Colonic mucosa (tissue), 4 donors: ENCODE measurements around the gene DGKD. TPM values are rescaled to one million over a fixed set of nuclear protein-coding genes. Genes with fewer than 3 reads are reported as not detected.

Experiments
- DNase-seq: peaks from one replicate; pipeline ENCODE4 v3.0.0-alpha.2; 2020
- H3K27ac ChIP-seq: fragments of 200-600 bp; one replicate; pipeline ENCODE4 v1.8.0; 2021
- H3K27me3 ChIP-seq: fragments of 200-600 bp; one replicate; pipeline ENCODE4 v1.8.0; 2021
- H3K36me3 ChIP-seq: fragments of 200-600 bp; one replicate; pipeline ENCODE4 v1.8.0; 2021
- H3K4me1 ChIP-seq: fragments of 200-600 bp; one replicate; pipeline ENCODE4 v1.8.0; 2021; ENCODE audit warnings: mild to moderate bottlenecking
- H3K4me3 ChIP-seq: fragments of 200-600 bp; one replicate; pipeline ENCODE4 v1.8.0; 2021
- H3K9ac ChIP-seq, 2 donors: one replicate each; pipeline ENCODE4 v1.7.0; 2013; ENCODE audit warnings: control low read depth in 2 of 2, low read depth in 2 of 2, low read length in 2 of 2
- H3K9me3 ChIP-seq: fragments of 200-600 bp; one replicate; pipeline ENCODE4 v1.8.0; 2021
- CTCF ChIP-seq: fragments of 200-600 bp; IDR thresholded peaks from one replicate; pipeline ENCODE4 v1.8.0; 2022; ENCODE audit warnings: antibody characterized with exemption, mild to moderate bottlenecking
- intact Hi-C: fragments of 100-400 bp; cut with DNase I; formaldehyde crosslinking; loops from one replicate; pipeline ENCODE4 v1.14.1; 2022
- total RNA-seq, 2 donors: library from RNA; stranded (reverse); fragmentation: NEBNext Ultra II Directional in 1 of 2; extraction: Animal tissue kit (Norgen Biotek cat#: 25700) in 1 of 2; gene quantifications; one replicate each; pipeline ENCODE4 v1.2.1, GENCODE V29; 2021
- donor health status: healthy.
- donor health status: DM: no; HTN: no; CAD: no.
- donor health status: DM: no; HTN: no; CAD: no.

The DGKD gene
- total RNA-seq, 2 donors from 2014 or later = 64.4 to 94.6 TPM

DNA sequence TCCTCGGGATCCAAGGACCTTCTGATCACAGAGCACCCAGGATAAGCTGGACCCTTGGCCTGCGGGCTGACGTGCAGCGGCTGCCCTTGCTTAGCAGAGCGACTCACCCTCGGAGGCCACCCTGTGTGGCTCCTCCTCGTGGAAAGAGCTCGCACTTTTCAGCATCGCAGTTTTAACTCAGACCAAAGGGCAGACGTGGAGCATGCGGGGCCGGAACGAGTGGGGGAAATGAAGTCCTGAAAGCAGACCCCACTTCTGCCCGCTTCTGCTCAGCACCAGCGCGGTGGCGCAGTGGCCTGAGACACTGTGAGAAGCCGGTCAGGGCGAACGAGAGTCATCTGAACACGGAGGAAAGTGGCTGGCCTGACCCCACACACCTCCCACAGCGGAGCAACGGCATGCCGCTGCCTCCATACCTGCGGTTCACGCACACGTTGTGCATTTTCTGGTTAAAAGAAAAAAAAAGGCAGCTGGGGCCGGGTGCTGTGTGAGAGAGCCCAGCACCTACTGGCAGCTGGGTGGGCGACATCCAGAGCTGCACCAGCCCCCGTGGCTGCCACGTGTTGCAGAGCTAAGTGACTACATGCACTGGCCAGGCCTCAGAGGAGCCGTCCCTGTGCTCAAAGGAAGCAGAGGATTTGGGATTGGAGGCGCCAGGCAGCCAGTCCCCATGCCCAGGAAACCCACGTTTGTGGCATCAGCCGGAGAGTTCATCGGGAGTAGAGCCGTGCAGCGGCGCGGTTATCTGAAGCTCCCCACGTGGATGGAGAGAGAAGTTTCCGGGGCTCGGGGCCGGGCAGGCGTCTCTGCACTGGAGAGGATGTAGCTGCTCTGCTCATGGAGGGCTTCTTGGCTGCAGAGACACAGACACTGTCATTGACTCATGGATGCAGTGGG lies 122.6 kb downstream of the DGKD start:
- Histone ChIP-seq H3K4me1 (no peaks in the 10 kb centered on the region), H3K4me3 (no peak overlapping the region), H3K9me3 (no peaks in the 10 kb centered on the region), H3K9ac (no peak overlapping the region), H3K27ac (no peak overlapping the region), H3K27me3 (no peaks in the 10 kb centered on the region), H3K36me3 (no peaks in the 10 kb centered on the region)
- intact Hi-C loops = no loop called here
- no peak for TF ChIP-seq CTCF
- no peak for DNase-seq

DNA sequence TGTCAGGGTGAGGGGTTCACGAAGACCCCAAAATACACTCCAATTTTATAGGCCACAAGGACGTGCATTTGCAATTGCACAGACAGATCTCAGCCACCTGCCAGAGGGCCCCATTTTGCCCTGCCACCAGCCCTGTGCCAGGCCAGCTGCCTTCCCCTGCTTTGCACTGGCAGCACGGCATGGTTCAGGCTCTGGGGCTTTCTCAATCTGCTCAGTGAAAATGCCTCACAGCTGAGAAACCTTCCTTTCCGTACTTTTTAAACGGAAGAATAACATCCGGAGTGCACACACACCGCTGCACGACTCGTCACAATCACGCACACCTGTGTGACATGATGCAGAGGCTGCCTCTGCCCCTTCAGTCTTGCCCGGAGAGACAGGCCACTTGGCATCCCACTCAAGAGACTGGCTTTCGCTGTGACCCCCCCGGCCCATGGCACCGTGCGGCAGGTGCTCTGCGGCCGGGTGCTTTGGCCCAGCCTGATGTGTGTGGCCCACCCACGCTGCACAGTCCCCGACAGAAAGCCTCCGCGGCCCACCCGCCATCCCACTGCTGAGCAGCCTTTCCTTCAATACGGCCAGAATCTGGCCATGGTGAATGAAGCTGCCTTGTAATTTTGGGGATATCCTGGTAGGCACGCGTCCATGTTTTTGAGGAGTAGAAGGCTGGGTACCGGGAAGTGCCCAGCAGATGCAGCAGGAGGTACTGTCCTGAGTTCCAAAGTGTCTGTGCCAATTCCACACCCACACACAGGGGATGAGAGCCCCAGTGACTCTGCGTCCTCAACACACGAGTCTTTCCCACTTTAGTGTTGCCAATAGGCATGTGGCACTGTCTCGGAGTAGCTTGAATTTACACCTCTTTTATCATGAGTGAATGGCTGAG lies 123.5 kb downstream of the DGKD start:
- Histone ChIP-seq H3K36me3 (no peaks in the 10 kb centered on the region), H3K4me1 (no peaks in the 10 kb centered on the region), H3K27ac (no peak overlapping the region), H3K27me3 (no peaks in the 10 kb centered on the region), H3K9ac (no peak overlapping the region), H3K4me3 (no peak overlapping the region), H3K9me3 (no peaks in the 10 kb centered on the region)
- intact Hi-C loops = no loop called here
- TF ChIP-seq CTCF = no peak
- DNase-seq = no peak

DNA sequence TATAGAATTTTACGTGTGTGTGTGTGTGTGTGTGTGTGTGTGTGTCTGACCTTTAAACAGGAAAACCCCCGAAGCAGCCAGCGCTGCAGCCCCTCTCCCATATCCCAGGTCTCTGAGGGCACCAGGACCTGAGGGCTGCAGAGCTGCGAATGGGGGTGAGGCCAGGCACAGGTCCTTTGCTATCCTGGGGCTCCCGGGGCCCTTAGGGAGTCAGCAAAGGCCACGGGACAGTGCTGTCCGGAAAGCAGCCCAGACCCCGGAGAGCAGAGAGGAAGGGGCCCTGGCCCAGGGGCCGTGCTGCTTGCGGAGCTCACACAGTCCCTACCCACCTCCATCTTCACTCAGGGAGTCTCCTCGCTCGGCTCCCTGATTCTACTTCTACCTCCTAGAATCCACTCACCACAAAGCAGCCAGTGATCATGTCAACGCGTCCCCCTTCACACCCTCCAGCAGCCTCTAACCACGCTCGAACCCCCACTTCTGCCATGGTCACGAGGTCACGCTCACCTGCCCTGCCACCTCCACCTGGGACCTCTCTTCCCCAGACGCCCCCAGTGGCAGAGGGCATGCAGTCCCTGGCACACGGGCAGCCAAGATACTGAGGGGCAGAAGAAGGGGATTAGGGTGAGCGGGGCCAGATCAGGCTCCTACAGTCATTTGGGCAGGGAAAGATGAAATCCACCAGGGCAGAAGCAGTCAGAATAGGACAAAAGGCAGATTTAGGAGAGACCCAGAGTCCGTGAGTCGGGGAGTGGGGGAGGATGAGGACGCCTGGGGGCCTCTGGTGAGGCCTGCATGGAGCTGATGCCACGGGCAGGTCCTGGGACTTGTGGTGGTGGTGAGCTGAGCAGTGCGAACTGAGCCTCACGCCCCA lies 125.6 kb downstream of the DGKD start:
- no peak overlapping the region for H3K27ac ChIP-seq
- intact Hi-C loops = no loop called here

DNA sequence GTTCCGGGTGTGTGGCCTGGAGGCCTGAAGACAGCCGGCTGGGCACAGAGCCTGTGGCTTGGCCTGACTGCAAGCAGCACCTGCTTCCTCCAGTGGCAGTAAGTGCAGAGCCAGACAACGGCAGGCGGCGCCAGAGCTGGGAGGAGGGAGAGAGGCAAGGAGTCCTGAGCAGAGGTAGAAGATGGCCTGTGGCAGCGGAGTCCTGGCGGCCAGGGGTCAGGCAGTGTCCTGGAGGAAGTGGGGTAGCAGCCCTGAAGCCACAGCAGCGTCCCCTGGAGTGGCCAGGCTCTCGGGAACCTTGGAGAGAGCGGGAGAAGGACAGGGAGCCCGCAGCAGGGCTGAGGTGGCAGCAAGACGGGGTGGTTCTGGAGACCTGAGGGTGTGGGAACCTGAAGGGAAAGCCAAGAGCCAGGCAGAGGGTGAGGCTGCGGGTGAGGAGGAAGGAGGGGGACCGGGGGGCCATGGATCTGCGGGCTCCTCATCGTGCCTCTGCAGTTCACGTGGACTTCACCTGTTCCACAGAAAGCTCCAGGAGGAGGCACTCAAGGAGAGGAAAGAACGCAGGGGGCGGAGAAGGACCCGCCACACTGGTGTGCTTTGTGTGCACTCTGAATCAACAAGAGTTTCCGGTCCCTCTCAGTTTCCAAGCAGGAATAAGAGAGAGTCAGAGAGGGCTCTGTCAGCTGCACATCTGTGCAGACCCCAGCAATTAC lies 126.4 kb downstream of the DGKD start:
- Histone ChIP-seq H3K27ac (no peak overlapping the region), H3K36me3 (no peaks in the 10 kb centered on the region), H3K4me3 (no peak overlapping the region), H3K4me1 (no peaks in the 10 kb centered on the region), H3K27me3 (no peaks in the 10 kb centered on the region), H3K9me3 (no peaks in the 10 kb centered on the region), H3K9ac (no peak overlapping the region)
- no peak for DNase-seq
- intact Hi-C loops = no loop called here
- TF ChIP-seq CTCF = no peak

More for the DNA sequence above, 125.6 kb downstream of the DGKD start:
- Histone ChIP-seq H3K36me3 (no peaks in the 10 kb centered on the region), H3K27me3 (no peaks in the 10 kb centered on the region), H3K4me1 (no peaks in the 10 kb centered on the region), H3K4me3 (no peak overlapping the region), H3K9ac (no peak overlapping the region), H3K9me3 (no peaks in the 10 kb centered on the region)
- no peak for DNase-seq
- no peak for TF ChIP-seq CTCF
